Activated CD8-positive, alpha-beta memory T cell treated with anti-CD3 and anti-CD28 coated beads, Interleukin-2, amount 50 U/mL, for 4 hours (primary cell): Measurements from ENCODE around the gene L1CAM.

ENCODE experiments used
- DNase-seq: peaks from one replicate; pipeline ENCODE4 v3.0.0-alpha.2; 2020

L1CAM gene

GRCh38 chrX:153924149-153924861 is 38.3 kb upstream of the L1CAM start:
- no peak for DNase-seq

- no peak for DNase-seq
Measured at GRCh38 chrX:153922932-153923857, 37.2 kb upstream of the L1CAM start.

- no peak for DNase-seq
Measured at GRCh38 chrX:153921511-153922446, 35.8 kb upstream of the L1CAM start.

DNA sequence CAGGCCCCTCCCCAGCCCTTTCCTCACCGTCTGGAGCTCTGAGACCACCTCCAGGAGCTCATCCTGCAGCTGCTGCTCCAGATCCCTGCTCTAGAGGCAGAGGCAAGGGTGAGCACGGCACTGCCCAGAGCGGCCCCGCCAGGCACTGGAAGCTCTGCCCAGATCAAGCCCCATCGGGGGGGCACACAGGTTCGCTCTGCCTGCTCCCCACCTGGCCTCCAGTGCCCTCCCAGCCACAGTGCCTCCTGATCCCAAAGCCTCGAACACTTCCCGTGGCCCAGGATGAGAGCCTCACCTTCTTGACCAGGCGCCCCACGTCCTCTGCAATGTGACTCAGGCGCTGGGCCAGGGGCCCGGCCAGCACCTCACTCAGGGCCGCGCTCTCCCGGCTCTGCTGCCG is 35.1 kb upstream of the L1CAM start:
- no peak for DNase-seq

DNA sequence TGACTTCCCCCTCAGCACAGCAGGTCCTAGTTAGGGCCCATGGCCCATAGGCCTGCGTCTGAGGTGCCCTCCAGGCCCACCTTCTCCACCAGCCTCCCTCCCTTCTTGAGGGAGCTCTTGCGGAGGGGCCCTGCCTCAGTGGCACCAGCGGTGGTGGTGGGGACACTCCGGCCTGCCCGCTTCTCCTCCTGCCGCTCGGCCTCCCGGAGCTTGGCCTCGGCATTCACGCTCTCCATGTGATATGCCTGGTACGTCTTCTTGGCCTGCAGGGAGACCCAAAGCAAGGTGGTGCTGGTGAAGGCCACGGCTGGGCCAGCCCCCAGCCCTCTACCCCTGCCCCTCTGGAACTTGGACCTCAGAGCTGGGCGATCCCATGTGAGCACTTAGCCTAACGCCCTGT is 34.6 kb upstream of the L1CAM start:
- no peak for DNase-seq

DNA sequence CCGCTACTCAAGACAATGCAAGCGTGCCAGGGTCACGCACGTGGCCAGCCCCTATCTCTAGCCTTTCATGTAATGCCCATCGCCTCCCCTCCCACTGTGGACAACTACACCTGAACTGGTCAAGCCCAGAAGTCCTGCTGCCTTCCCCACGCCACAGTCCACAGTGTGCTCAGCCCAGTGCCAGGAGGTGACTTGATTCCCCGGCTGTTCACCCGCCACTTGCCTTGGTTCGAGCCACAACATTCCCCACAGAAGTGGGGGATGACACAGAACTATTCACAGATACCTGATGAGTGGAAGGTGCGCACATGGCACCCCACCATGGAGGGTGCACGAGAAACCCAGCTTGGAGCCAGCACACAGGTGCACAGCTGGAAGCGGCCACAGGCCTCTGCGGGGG is 33.3 kb upstream of the L1CAM start:
- DNase-seq = no peak

DNA sequence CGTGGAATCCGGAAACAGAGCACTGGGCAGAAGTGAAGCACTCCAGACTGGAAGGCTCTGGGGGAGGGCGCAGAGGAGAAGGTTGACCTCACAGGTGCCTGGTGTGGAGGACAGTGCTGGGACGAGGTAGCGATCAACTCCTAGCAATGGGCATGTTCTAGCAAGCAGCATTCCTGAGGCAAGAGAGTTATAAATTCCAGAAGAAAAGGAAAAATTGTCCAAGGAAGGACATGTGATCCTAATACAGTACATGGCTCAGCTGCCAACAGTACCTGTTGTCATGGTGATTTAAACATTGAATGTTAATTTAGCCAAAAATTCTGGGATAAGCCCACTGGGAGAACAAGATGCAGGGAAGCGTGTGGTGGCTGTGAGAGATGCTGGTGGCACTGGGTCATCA is 31.9 kb upstream of the L1CAM start:
- no peak for DNase-seq

DNA sequence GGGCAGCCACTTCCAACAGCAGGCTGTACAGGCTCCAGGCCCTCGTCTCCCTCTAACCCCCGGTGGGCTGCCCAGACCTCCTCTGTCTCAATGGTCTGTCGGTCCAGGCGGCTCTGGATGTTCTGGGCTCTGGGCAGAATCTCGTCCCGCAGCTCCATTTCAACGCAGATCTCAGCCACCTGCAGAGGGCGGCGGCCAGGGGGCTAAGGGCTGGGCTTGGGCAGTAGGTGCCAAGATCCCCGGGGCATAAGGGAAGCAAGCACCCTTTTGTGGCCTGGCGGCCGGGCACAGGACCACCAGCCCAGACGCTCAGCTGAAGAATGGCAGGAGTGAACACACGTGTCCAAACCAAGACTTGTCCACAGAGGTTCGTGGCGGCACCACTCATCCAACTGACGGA is 27.7 kb upstream of the L1CAM start:
- DNase-seq = no peak

- no peak for DNase-seq
Measured at GRCh38 chrX:153913211-153913610, 27.2 kb upstream of the L1CAM start.

- DNase-seq = no peak
Measured at GRCh38 chrX:153911798-153912197, 25.8 kb upstream of the L1CAM start.

- no peak for DNase-seq
Measured at GRCh38 chrX:153910446-153910845, 24.5 kb upstream of the L1CAM start.

DNA sequence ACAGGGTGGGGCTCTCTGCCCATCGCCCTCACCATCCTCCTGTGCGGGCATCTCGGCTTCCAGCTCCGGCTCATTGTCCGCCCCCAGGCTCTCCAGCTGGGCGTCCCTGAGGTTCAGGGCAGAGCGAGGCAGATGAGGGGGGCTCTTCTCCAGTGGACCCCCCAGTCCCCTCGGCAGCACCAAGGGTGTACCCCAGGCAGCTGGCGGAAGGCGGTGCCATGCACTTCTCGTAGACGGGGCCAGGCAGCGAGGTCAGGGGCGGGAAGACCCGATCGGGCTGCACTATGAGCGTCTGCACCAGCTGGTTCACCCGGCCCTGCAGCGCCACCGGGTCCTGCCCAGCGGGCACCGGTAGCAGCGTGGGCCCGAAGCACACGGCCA is 24.0 kb upstream of the L1CAM start:
- DNase-seq = no peak

GRCh38 chrX:153909024-153909979 is 23.3 kb upstream of the L1CAM start:
- no peak for DNase-seq

DNA sequence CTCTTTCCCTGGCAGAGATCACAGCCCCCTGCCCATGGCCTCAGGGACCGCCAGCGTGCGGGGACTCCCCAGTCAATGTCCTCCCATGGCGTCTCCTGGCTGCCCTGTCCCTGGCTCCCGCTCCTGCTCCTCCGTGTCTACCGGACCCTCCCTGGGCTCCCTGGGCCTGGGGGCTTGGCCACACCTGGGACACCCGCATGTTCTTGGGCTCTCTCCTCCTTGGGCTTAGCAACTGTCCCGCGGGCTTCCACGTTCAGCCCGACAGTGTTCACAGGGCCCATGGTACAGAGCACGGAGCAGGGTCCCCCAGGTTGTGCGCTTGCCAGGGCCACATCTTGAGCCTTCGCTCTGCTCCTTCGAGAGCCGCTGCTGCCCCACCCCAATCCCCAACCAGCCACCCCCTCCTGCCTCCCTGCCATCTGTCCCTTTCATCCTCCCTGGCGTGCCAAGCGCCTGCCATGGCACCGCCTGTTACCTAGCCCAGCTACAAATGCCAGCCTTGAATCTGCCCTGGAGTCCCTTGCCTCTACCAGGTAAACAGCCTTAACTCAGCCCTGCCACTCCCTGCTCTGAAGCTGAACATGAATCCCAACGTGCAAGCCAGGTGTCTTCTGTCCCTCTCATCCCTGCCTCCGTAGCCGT is 22.4 kb upstream of the L1CAM start:
- DNase-seq = no peak

DNA sequence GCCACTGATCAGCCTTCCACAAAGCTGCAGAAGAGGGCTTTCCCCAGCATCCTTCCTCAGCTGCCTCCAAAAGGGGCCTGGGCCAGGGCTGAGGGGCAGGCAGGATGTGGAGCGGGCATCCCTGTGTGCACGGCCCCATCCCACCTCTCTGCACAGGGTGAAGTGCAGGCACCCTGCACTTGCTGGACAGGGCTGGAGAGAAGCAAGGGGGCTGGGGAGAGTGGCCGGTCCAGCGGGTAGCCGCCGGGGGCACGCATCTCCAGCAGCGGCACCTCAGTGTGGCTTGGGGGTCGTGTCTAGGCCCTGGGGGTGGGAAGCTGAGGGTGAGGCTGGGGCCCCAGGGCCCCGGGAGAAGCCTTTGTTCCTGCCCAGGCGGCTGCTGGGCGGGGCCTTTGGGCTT is 21.5 kb upstream of the L1CAM start:
- no peak for DNase-seq

GRCh38 chrX:153906126-153906917 is 20.3 kb upstream of the L1CAM start:
- no peak for DNase-seq

GRCh38 chrX:153905481-153906095 is 19.6 kb upstream of the L1CAM start:
- DNase-seq = no peak

- DNase-seq = no peak
Measured at GRCh38 chrX:153903991-153904957, 18.3 kb upstream of the L1CAM start, which contains the start of gene AVPR2. TSS of gene AVPR2 (plus strand) at chrX:153904673. CDS start at chrX:153905146, 473 bp downstream.
